ENCODE results near the gene SARM1.

- TF ChIP-seq CTCF (IDR thresholded peaks at IDR 0.05; ENCODE audit: low read depth, low read length) = no peak
- no peak for TF ChIP-seq EZH2phosphoT487 (IDR thresholded peaks at IDR 0.05; ENCODE audit: low read depth)
Measured at GRCh38 chr17:28407974-28408306, 36.4 kb downstream of the SARM1 start.
